NOMO-1 treated with dmso at 0.1 percent for 144 hours (cell line): ENCODE data around the gene PRR29.

Experiments
- DNase-seq: peaks from one replicate; lab custom pipeline; 2025; ENCODE audit not compliant: unreplicated experiment; lab: John Stamatoyannopoulos, UW

PRR29 gene

DNA sequence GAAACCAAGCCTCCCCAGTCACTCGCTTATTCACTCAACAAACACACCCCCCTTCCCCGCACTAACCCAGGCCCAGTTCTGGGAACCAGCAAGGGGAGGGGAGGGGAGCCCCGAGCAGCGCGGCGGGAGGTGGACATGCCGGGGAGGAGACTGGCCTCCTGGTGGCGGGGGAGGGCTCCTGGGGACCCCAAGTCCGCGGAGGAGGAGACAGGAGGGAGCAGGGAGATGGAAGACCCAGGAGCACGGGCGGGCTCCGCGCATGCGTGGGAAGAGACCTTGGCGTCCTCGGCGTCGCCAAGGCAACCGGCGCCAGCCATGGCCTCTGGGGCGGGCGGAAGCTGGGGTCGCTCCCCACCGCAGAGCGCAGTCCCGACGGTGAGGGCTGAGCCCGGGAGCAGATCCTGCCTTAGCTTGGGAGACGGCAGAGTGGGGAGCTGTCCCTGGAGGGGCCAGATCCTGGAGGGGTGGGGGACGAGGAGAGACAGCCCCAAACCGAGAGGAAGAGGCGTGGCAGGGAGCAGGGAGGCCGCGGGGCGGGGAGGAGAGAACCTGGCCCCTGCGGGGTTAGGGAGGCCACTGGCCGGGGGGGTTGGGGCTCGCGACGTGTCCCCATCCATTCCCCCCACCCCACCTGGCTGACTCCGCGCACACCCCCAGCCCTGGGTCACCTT is at the start of gene PRR29:
Gene PRR29 (plus strand): TSS at position 302 of the 671 bp plus-strand sequence. CDS start 14 bp downstream, at position 316.
- no peak for DNase-seq

- DNase-seq = no peak
Measured at GRCh38 chr17:63948521-63948920, 49.6 kb upstream of the PRR29 start.

- no peak for DNase-seq
Measured at GRCh38 chr17:63949576-63950250, 48.4 kb upstream of the PRR29 start.

- no peak for DNase-seq
Measured at GRCh38 chr17:63950940-63951907, 46.9 kb upstream of the PRR29 start.

DNA sequence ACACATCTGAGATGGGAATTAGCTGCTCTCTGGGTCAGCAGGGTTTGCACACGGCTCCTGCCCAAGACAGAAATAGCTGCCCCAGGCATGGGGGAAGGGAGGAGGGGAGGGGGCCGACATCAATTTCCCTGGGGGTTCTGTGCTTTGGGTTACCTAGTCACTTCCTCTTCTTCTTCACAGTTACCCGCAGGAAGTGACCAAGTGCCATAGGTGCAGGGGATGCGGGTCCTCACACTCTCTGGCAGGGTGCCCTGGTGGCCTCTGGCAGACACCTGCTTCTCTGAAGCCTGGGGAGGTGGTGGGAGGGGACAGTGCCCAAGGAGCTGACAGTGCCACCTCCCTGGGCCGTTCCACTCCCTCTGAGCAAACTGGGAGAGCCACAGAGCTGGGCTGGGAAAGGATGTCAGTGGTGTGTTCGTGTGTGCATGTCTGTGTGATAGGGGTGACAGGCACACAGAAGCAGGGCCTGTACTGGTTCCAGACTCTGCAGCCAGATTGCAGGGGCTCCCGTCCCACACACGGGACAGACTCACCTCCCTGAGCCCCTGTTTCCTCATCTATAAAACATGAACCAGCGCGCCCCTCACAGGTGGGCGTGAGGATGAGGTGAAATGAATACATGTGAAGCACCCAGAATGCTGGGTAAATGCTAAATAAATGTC is 43.6 kb upstream of the PRR29 start:
- DNase-seq = no peak

GRCh38 chr17:63955232-63955631 is 42.9 kb upstream of the PRR29 start:
- no peak for DNase-seq

GRCh38 chr17:63955791-63956190 is 42.4 kb upstream of the PRR29 start:
- DNase-seq = no peak

GRCh38 chr17:63956296-63956920 is 41.7 kb upstream of the PRR29 start:
- no peak for DNase-seq

DNA sequence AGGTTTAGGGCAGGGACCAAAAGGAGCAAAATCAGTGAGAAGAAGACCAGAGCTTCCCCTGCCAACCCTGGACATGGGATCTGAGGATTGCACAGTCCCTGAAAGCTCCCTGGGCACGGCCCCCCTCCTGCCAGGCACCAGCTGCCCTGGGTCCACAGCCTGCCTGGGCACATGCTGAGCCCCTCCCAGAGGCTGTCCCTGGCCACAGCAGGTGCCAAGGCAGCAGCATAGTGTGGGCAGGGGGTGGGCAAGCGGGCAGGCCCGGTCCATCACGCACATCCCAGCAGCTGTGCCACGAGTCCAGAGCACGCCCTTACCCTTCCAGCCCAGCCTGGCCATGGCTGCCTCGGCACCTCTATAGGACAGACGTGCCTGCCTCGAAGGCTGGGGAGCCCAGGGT is 38.1 kb upstream of the PRR29 start:
- DNase-seq = no peak

- DNase-seq = no peak
Measured at GRCh38 chr17:63960430-63960829, 37.7 kb upstream of the PRR29 start.

DNA sequence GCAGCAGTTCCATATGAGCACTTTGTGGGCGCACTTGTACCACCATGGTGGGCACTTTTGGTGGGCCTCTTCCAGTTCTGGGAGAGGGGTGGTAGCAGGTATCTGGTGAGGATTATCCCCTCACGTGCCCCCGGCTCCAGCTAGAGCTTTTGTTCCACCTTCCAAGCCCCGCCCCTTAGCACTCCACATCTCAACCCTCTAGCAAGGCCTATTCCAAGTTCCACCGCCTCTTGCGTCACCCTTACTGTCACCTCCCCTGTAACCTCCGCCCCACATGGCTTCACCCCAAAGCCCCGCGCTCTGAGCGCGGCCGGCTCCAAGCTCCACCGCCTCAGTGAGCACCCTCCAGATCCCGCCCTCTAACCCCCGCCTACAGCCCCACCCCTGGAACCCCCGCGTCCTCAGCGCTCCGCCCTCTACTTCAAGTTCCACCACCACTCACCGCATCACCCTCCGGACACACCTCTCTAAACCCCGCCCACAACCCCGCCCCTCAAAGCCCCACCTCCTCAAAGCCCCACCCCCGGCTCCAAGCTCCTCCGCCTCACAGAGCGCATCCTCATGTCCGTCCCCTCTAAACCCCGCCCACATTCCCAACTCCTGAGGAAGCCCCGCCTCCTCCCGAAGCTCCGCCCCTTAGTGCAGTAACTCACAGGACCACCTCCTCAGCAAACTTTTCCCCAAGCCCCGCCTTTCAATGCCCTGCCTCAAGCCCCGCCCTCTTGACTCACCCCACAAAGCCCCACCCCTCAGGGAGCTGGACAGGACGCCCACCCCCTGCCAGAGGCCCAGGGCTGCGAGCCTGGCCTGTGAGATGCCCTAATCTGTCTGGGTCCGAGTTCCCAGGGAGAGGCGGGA is 36.6 kb upstream of the PRR29 start:
- peak; percentile 20 for DNase-seq

- DNase-seq = no peak
Measured at GRCh38 chr17:63962298-63962744, 35.8 kb upstream of the PRR29 start.

GRCh38 chr17:63963123-63963522 is 35.0 kb upstream of the PRR29 start:
- DNase-seq = no peak

- DNase-seq = no peak
Measured at GRCh38 chr17:63966646-63967264, 31.4 kb upstream of the PRR29 start.

- no peak for DNase-seq
Measured at GRCh38 chr17:63967953-63968352, 30.2 kb upstream of the PRR29 start.

DNA sequence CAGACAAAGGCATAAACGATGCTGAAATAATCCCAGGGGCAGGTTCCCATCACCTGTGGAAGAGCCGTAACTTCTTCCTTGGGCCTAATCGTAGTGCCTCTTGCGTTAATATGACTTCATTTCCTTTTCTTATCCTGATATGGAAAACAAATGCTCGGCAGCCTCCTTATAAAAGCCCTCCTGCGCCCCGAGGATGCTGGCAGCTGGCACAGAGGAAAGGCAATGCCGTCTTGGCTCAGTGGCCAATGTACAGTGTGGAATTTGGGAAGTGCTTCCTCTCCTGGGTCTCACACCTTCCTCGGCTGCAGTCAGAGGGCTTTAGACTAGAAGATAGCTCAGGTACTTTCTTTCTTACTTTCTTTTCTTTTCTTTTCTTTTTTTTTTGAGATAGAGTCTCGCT is 28.9 kb upstream of the PRR29 start:
- no peak for DNase-seq

GRCh38 chr17:63972796-63973195 is 25.4 kb upstream of the PRR29 start, which contains the start of gene SCN4A:
TSS of gene SCN4A (minus strand) at chr17:63972918. CDS start at chr17:63972841, 77 bp downstream.
- no peak for DNase-seq

DNA sequence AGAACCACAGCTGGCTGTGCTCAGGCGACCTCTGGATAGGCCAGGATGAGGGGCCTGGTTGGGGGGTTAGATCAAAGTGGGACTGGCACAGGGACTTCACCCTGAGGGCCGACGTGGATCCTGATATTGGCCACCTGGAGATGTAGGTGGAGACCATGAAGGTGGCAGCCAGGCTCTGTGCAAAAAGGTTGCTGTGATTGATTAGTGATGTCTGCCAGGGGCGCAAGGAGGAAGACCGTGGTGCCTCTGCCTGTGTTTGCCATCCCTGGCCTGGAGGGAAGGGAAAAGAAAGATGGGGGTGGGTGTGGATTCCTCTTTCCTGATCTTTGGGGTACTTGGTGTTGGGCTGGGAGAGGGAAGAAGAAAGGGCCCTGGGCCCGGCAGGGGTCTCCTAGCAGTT is 24.9 kb upstream of the PRR29 start:
- no peak for DNase-seq
